Testis (tissue), 3 donors: ENCODE data around the gene OSBPL5. TPM values are rescaled to one million over a fixed set of nuclear protein-coding genes. Genes with fewer than 3 reads are reported as not detected.

ENCODE experiments used
- DNase-seq: peaks from one replicate; pipeline ENCODE4 v3.0.0-alpha.2; 2019
- H3K27ac ChIP-seq, 2 donors: fragments of 200-600 bp; sonication (generic); one replicate each; pipeline ENCODE4 v1.5.1; 2019
- H3K27me3 ChIP-seq: fragments of 200-600 bp; sonication (generic); one replicate; pipeline ENCODE4 v1.5.1; 2019
- H3K36me3 ChIP-seq: fragments of 200-600 bp; sonication (generic); one replicate; pipeline ENCODE4 v1.5.1; 2017; ENCODE audit warnings: low read depth; ENCODE audit errors: missing control alignments
- H3K4me1 ChIP-seq: fragments of 200-600 bp; sonication (generic); one replicate; pipeline ENCODE4 v1.5.1; 2019
- H3K4me3 ChIP-seq, 2 donors: fragments of 200-600 bp; sonication (generic); one replicate each; pipeline ENCODE4 v1.5.1; 2017 to 2019
- H3K9me3 ChIP-seq: fragments of 200-600 bp; sonication (generic); one replicate; pipeline ENCODE4 v1.5.1; 2017
- POLR2A ChIP-seq: fragments of 450-650 bp; IDR thresholded peaks from one replicate; pipeline ENCODE4 v1.6.1; 2017; ENCODE audit warnings: antibody characterized with exemption, mild to moderate bottlenecking, moderate library complexity
- WGBS, 2 donors: methylation state at CpG; one replicate each; pipeline ENCODE4 v1.1.5; 2018; 5-methylcytosine and 5-hydroxymethylcytosine counted together
- intact Hi-C: fragments of 100-400 bp; cut with DNase I; formaldehyde crosslinking; loops from one replicate; pipeline ENCODE4 v1.15.1; 2023; ENCODE audit warnings: low total_unique reads
- polyA plus RNA-seq: library from polyadenylated mRNA; stranded (reverse); fragments of 350-450 nt; fragmentation: Illumina TruSeq; extraction: RNeasy Lipid Tissue Mini Kit (QIAGEN cat#74804); gene quantifications from one replicate; pipeline ENCODE4 v1.2.3, GENCODE V29; 2014; ENCODE audit warnings: low read depth, low replicate concordance; ENCODE audit not compliant: insufficient read depth
- total RNA-seq, 2 donors: library from RNA; depleted of rRNA; stranded (reverse); fragments of >200 nt; gene quantifications; one replicate each; pipeline ENCODE4 v1.2.3, GENCODE V29; 2016
- TF ChIP-seq, protein P1 (sequence below), 3 experiments: fragments of 450-650 bp in 2 of 3; fragments of 200-600 bp in 1 of 3; sonication (generic) in 1 of 3; IDR thresholded peaks; one replicate each; pipeline ENCODE4 v1.5.1; 2016 to 2019; ENCODE audit warnings: antibody characterized with exemption in 3 of 3, mild to moderate bottlenecking in 2 of 3, moderate library complexity in 1 of 3

The OSBPL5 gene
- total and polyA plus RNA-seq, 3 donors from 2014 or later: 8.9 to 18.1 (median 13.2) TPM

- Histone ChIP-seq H3K4me3 (no peak overlapping the region), H3K9me3 (no peaks in the 10 kb centered on the region), H3K4me1 (no peaks in the 10 kb centered on the region), H3K36me3 (no peaks in the 10 kb centered on the region), H3K27me3 (no peaks in the 10 kb centered on the region), H3K27ac (no peak overlapping the region)
- intact Hi-C loops: no loop called here
- TF ChIP-seq, protein P1, sequence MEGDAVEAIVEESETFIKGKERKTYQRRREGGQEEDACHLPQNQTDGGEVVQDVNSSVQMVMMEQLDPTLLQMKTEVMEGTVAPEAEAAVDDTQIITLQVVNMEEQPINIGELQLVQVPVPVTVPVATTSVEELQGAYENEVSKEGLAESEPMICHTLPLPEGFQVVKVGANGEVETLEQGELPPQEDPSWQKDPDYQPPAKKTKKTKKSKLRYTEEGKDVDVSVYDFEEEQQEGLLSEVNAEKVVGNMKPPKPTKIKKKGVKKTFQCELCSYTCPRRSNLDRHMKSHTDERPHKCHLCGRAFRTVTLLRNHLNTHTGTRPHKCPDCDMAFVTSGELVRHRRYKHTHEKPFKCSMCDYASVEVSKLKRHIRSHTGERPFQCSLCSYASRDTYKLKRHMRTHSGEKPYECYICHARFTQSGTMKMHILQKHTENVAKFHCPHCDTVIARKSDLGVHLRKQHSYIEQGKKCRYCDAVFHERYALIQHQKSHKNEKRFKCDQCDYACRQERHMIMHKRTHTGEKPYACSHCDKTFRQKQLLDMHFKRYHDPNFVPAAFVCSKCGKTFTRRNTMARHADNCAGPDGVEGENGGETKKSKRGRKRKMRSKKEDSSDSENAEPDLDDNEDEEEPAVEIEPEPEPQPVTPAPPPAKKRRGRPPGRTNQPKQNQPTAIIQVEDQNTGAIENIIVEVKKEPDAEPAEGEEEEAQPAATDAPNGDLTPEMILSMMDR (IDR thresholded peaks at IDR 0.05): no peak
- TF ChIP-seq POLR2A: no peak
- 87 to 95% methylated on average over 9 to 24 of the region's 28 CpGs for WGBS, 2 donors
- DNase-seq: no peak
Observed at GRCh38 chr11:3138178-3139085, 26.7 kb downstream of the OSBPL5 start.

DNA sequence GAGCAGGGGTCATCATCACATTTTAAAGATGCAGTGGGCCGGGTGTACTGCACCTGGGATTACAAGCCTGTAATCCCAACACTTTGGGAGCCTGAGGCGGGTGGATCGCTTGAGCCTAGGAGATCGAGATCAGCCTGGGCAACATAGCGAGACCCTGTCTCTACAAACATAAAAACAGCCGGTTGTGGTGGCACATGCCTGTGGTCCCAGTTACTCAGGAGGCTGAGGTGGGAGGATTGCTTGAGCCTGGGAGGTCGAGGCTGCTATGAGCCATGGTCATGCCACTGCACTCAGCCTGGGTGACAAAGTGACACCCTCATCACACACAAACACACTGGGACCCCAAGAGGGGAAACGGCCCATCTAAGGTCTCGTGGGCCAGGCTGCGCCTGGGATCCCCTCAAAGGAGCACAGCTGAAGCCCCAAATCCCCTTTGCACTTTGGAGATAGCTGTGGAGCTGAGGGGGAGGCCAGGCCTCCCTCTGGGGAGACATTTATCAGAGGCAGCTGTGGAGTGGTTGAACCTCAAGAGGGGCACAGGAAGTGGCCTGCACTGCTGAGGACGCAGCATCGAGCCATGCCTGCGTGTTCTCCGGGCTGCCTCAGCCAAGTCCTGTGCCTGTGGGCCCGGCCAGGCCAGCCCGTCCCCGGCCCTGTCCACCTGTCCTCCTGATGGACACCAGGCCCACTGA lies 27.5 kb downstream of the OSBPL5 start:
- 84 to 89% methylated on average over 4 to 16 of the region's 17 CpGs for WGBS, 2 donors
- TF ChIP-seq POLR2A: no peak
- TF ChIP-seq, protein P1 (IDR thresholded peaks at IDR 0.05): no peak
- H3K27ac ChIP-seq: no peak overlapping the region
- H3K4me1 ChIP-seq: no peaks in the 10 kb centered on the region
- DNase-seq: no peak
- intact Hi-C loops: no loop called here
- H3K36me3 ChIP-seq: no peaks in the 10 kb centered on the region
- H3K4me3 ChIP-seq: no peak overlapping the region
- H3K9me3 ChIP-seq: no peaks in the 10 kb centered on the region
- no peaks in the 10 kb centered on the region for H3K27me3 ChIP-seq

DNA sequence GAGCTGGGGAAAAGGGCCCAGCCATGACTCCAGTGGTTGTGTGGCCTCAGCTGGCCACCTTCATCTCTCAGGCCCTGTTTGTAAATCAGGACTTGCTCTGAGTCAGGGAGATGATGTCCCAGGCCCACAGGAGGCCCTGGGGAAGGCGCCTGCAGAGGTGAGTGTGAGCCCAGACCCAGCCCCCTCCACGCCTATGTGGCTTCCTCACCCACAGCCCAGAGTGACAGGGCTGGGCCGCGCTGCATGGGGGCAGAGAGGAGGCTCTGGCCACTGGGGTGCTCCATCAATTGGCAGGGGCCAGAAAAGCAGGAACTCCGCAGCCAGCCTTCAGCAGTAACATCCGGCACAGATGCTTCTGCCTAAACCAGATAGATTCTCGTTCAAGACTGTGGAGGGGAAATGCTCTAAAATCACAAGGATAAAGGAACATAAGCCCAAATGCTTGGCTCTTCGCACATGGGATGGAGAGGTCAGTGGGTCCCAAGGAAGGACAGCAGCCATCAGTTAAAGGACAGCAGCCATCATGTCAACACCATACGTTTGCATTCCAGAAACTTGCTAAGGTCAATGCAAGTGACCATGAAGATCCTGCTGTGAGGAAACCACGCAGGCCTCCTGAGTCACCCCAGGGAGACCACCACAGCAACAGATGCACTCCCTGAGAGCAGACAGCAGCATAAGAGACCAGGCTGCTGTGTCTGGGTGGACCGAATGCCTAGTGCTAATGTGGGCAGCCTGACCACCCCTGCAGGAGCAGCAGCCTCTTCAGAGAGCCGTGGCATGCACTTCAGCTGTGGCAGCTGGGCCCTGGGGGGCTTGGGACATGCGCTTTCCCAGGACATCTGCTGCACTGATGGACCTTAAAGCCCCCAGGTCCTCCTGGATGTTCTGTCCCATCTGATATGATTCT lies 28.3 kb downstream of the OSBPL5 start:
- intact Hi-C loops: no loop called here
- Histone ChIP-seq H3K27ac (no peak overlapping the region), H3K4me3 (no peak overlapping the region), H3K27me3 (no peaks in the 10 kb centered on the region), H3K4me1 (no peaks in the 10 kb centered on the region), H3K36me3 (no peaks in the 10 kb centered on the region), H3K9me3 (no peaks in the 10 kb centered on the region)
- DNase-seq: no peak
- 86 to 95% methylated on average over 11 to 13 of the region's 13 CpGs for WGBS, 2 donors
- no peak for TF ChIP-seq POLR2A
- TF ChIP-seq, protein P1 (IDR thresholded peaks at IDR 0.05): no peak

GRCh38 chr11:3135481-3136440 lies 29.3 kb downstream of the OSBPL5 start:
- no peak for TF ChIP-seq POLR2A
- TF ChIP-seq, protein P1 (IDR thresholded peaks at IDR 0.05): no peak
- DNase-seq: no peak
- Histone ChIP-seq H3K4me1 (no peaks in the 10 kb centered on the region), H3K27me3 (no peaks in the 10 kb centered on the region), H3K4me3 (no peak overlapping the region), H3K9me3 (no peaks in the 10 kb centered on the region), H3K36me3 (no peaks in the 10 kb centered on the region), H3K27ac (no peak overlapping the region)
- WGBS, 2 donors: 84% methylated on average over 5 to 15 of the region's 15 CpGs
- intact Hi-C loops: no loop called here
